H9 (cell line): ENCODE measurements around the gene CFAP91. TPM values are rescaled to one million over a fixed set of nuclear protein-coding genes. Genes with fewer than 3 reads are reported as not detected.

ENCODE experiments used
- DNase-seq: peaks from one replicate; pipeline ENCODE4 v3.0.0-alpha.2; 2017
- H2AFZ ChIP-seq: one replicate; pipeline ENCODE4 v1.6.1; 2013; ENCODE audit warnings: mild to moderate bottlenecking, low read length, control low read depth, moderate library complexity
- H2AK5ac ChIP-seq: 2 replicates; pipeline ENCODE4 v1.6.1; 2013; ENCODE audit warnings: low read length, control low read depth, mixed read lengths; ENCODE audit not compliant: insufficient read length
- H2BK120ac ChIP-seq: one replicate; pipeline ENCODE4 v1.6.1; 2013; ENCODE audit warnings: low read depth, mild to moderate bottlenecking, low read length, control low read depth, inconsistent platforms; ENCODE audit not compliant: poor library complexity, severe bottlenecking
- H2BK12ac ChIP-seq: 2 replicates; pipeline ENCODE4 v1.6.1; 2013; ENCODE audit warnings: low read length, control low read depth, mixed read lengths, low read depth; ENCODE audit not compliant: insufficient read length
- H2BK15ac ChIP-seq: 2 replicates; pipeline ENCODE4 v1.6.1; 2013; ENCODE audit warnings: low read depth, low read length, control low read depth
- H2BK20ac ChIP-seq: one replicate; pipeline ENCODE4 v1.6.1; 2013; ENCODE audit warnings: low read depth, mild to moderate bottlenecking, low read length, control low read depth, inconsistent platforms; ENCODE audit not compliant: poor library complexity, severe bottlenecking
- H2BK5ac ChIP-seq: 2 replicates; pipeline ENCODE4 v1.6.1; 2013; ENCODE audit warnings: low read length, control low read depth, mixed read lengths; ENCODE audit not compliant: insufficient read length
- H3K14ac ChIP-seq: 2 replicates; pipeline ENCODE4 v1.6.1; 2013; ENCODE audit warnings: low read length, control low read depth; ENCODE audit not compliant: insufficient read depth
- H3K18ac ChIP-seq: 2 replicates; pipeline ENCODE4 v1.6.1; 2013; ENCODE audit warnings: low read depth, mild to moderate bottlenecking, mixed read lengths, low read length, control low read depth; ENCODE audit not compliant: insufficient read length
- H3K23ac ChIP-seq: 2 replicates; pipeline ENCODE4 v1.6.1; 2013; ENCODE audit warnings: low read length, control low read depth, mixed read lengths, low read depth; ENCODE audit not compliant: insufficient read length
- H3K23me2 ChIP-seq: 2 replicates; pipeline ENCODE4 v1.6.1; 2013; ENCODE audit warnings: low read depth, mild to moderate bottlenecking, mixed read lengths, low read length, control low read depth; ENCODE audit not compliant: insufficient read length, poor library complexity, severe bottlenecking
- H3K27ac ChIP-seq: 2 replicates; pipeline ENCODE4 v1.5.1; 2013; ENCODE audit warnings: low read length, control low read depth, mixed read lengths, low read depth; ENCODE audit not compliant: insufficient read length
- H3K27me3 ChIP-seq: 2 replicates; pipeline ENCODE4 v1.6.1; 2013; ENCODE audit warnings: low read length, control low read depth, inconsistent platforms; ENCODE audit not compliant: insufficient read depth
- H3K4ac ChIP-seq: 2 replicates; pipeline ENCODE4 v1.6.1; 2013; ENCODE audit warnings: low read depth, mild to moderate bottlenecking, control low read depth, inconsistent platforms, low read length, moderate library complexity
- H3K4me1 ChIP-seq: 2 replicates; pipeline ENCODE4 v1.6.1; 2013; ENCODE audit warnings: low read length, control low read depth, inconsistent platforms; ENCODE audit not compliant: insufficient read depth
- H3K4me2 ChIP-seq: 2 replicates; pipeline ENCODE4 v1.6.1; 2013; ENCODE audit warnings: low read length, control low read depth, mixed read lengths; ENCODE audit not compliant: insufficient read length, insufficient read depth
- H3K56ac ChIP-seq: 2 replicates; pipeline ENCODE4 v1.6.1; 2013; ENCODE audit warnings: low read depth, mild to moderate bottlenecking, mixed read lengths, low read length, control low read depth; ENCODE audit not compliant: insufficient read length
- H3K79me1 ChIP-seq: 2 replicates; pipeline ENCODE4 v1.6.1; 2013; ENCODE audit warnings: low read depth, mild to moderate bottlenecking, moderate library complexity, low read length, control low read depth, inconsistent platforms; ENCODE audit not compliant: insufficient read depth, poor library complexity, severe bottlenecking
- H3K79me2 ChIP-seq: 2 replicates; pipeline ENCODE4 v1.6.1; 2013; ENCODE audit warnings: low read length, control low read depth, inconsistent platforms; ENCODE audit not compliant: insufficient read depth
- H3K9ac ChIP-seq: 2 replicates; pipeline ENCODE4 v1.6.1; 2013; ENCODE audit warnings: low read length, control low read depth, mixed read lengths; ENCODE audit not compliant: insufficient read length; ENCODE audit errors: extremely low read depth
- H3K9me3 ChIP-seq: one replicate; pipeline ENCODE4 v1.6.1; 2013; ENCODE audit warnings: low read depth, low read length, inconsistent platforms; ENCODE audit not compliant: control insufficient read depth
- H3T11ph ChIP-seq: one replicate; pipeline ENCODE4 v1.6.1; 2013; ENCODE audit warnings: mild to moderate bottlenecking, low read length, control low read depth, inconsistent platforms
- H4K20me1 ChIP-seq: one replicate; pipeline ENCODE4 v1.6.1; 2013; ENCODE audit not compliant: control insufficient read depth, insufficient read length, insufficient read depth
- H4K5ac ChIP-seq: 2 replicates; pipeline ENCODE4 v1.6.1; 2013; ENCODE audit warnings: low read depth, mild to moderate bottlenecking, mixed read lengths, low read length, control low read depth; ENCODE audit not compliant: insufficient read length
- H4K8ac ChIP-seq: replicated peaks from 2 replicates; pipeline ENCODE4 v1.6.1; 2013; ENCODE audit warnings: low read length, control low read depth, mixed read lengths, low read depth; ENCODE audit not compliant: insufficient read length
- H4K91ac ChIP-seq: 2 replicates; pipeline ENCODE4 v1.6.1; 2013; ENCODE audit warnings: low read depth, mild to moderate bottlenecking, moderate library complexity, mixed read lengths, low read length, control low read depth; ENCODE audit not compliant: insufficient read length
- H3K27ac Mint-ChIP-seq, 3 experiments: 2 replicates in 2 of 3; 3 replicates in 1 of 3; pipeline ENCODE4 v1.8.0; 2020 to 2021; ENCODE audit warnings: mixed read lengths in 3 of 3, mild to moderate bottlenecking in 1 of 3, moderate library complexity in 1 of 3
- H3K27me3 Mint-ChIP-seq: 2 replicates; pipeline ENCODE4 v1.8.0; 2021; ENCODE audit warnings: low read depth, mild to moderate bottlenecking, moderate library complexity, mixed read lengths
- H3K36me3 Mint-ChIP-seq, 3 experiments: 2 replicates in 2 of 3; 3 replicates in 1 of 3; pipeline ENCODE4 v1.8.0; 2020 to 2021; ENCODE audit warnings: low read depth in 3 of 3, mixed read lengths in 3 of 3; ENCODE audit not compliant: insufficient read depth in 1 of 3
- H3K4me1 Mint-ChIP-seq, 2 experiments: 2 replicates each; pipeline ENCODE4 v1.8.0; 2020; ENCODE audit warnings: mixed read lengths in 2 of 2
- H3K4me3 Mint-ChIP-seq, 2 experiments: 2 replicates in 1 of 2; 3 replicates in 1 of 2; pipeline ENCODE4 v1.8.0; 2020 to 2021; ENCODE audit warnings: mild to moderate bottlenecking in 2 of 2, mixed read lengths in 2 of 2, moderate library complexity in 1 of 2
- H3K9me3 Mint-ChIP-seq, 2 experiments: 2 replicates in 1 of 2; 3 replicates in 1 of 2; pipeline ENCODE4 v1.8.0; 2020; ENCODE audit warnings: mild to moderate bottlenecking in 2 of 2, mixed read lengths in 2 of 2, moderate library complexity in 1 of 2
- CTCF ChIP-seq: fragments of 200-600 bp; sonication (generic); conservative IDR thresholded peaks from 3 replicates; pipeline ENCODE4 v1.8.0; 2021; ENCODE audit warnings: antibody characterized with exemption, mild to moderate bottlenecking
- WGBS: extraction: QIAGEN DNeasy Blood & Tissue Kit; methylation state at CpG from one replicate; pipeline ENCODE4 v1.1.7; 2013; ENCODE audit warnings: missing lambda C conversion rate, low lambda C conversion rate, mixed read lengths; ENCODE audit not compliant: insufficient read length; ENCODE audit errors: extremely low coverage; 5-methylcytosine and 5-hydroxymethylcytosine counted together
- total RNA-seq: library from RNA; stranded (reverse); gene quantifications from 2 replicates; pipeline ENCODE4 v1.2.1, GENCODE V29; 2021

CFAP91 gene
- total RNA-seq, 1 experiment from 2014 or later, result 2.3 TPM

- peak; percentile 65 for TF ChIP-seq CTCF
- Histone ChIP-seq H3K4me1 (no peaks in the 10 kb centered on the region), H3K14ac (no peak overlapping the region), H4K5ac (no peak overlapping the region), H2BK5ac (no peak overlapping the region), H3K9ac (no peak overlapping the region), H3K9me3 (no peaks in the 10 kb centered on the region), H2BK15ac (no peak overlapping the region), H2AFZ (no peak overlapping the region), H4K8ac (no peak overlapping the region), H4K20me1 (no peaks in the 10 kb centered on the region), H3K23ac (no peak overlapping the region), H2AK5ac (no peak overlapping the region), H3K79me2 (no peaks in the 10 kb centered on the region; the same call in 1 of the 2 replicates), H3T11ph (no peak overlapping the region), H2BK12ac (no peak overlapping the region), H3K4ac (no peak overlapping the region), H3K79me1 (no peaks in the 10 kb centered on the region), H3K4me2 (no peak overlapping the region), H3K27ac (no peak overlapping the region), H2BK120ac (no peak overlapping the region), H3K27me3 (no peaks in the 10 kb centered on the region), H3K56ac (no peak overlapping the region), H2BK20ac (no peak overlapping the region), H4K91ac (no peak overlapping the region), H3K18ac (no peak overlapping the region), H3K23me2 (no peaks in the 10 kb centered on the region)
- no peak for DNase-seq
- Mint-ChIP-seq H3K27me3 (no peaks in the 10 kb centered on the region), H3K4me1 (peaks cover 12 to 14% of the 10 kb centered on the region in 2 experiments), H3K36me3 (peaks cover 0 to 8% (median 2%) of the 10 kb centered on the region in 3 experiments; a peak in 2 of 7 replicates), H3K4me3 (no peak overlapping the region), H3K9me3 (peaks cover 1 to 5% of the 10 kb centered on the region in 2 experiments; a peak in 2 of 5 replicates), H3K27ac (no peak overlapping the region)
- no CpG with 5 or more reads among the region's 1 CpG for WGBS
These were observed 21.5 kb upstream of the CFAP91 start for GRCh38 chr3:119681279-119681678.
